Uterus (tissue), 2 donors: Measurements from ENCODE around the gene PRKAG2.

Experiments used
- POLR2A ChIP-seq, 2 donors: fragments of 450-650 bp; IDR thresholded peaks; one replicate each; pipeline ENCODE4 v1.6.1; 2016; ENCODE audit warnings: antibody characterized with exemption in 2 of 2, mild to moderate bottlenecking in 1 of 2, moderate library complexity in 1 of 2
- TF ChIP-seq, protein P1 (sequence below), 4 experiments: fragments of 200-600 bp in 2 of 4; fragments of 450-650 bp in 2 of 4; sonication (generic) in 2 of 4; IDR thresholded peaks; one replicate each; pipeline ENCODE4 v1.5.1; 2016 to 2019; ENCODE audit warnings: antibody characterized with exemption in 4 of 4, mild to moderate bottlenecking in 2 of 4, moderate library complexity in 1 of 4

GRCh38 chr7:151803841-151804240 lies 73.1 kb downstream of the PRKAG2 start:
- TF ChIP-seq, protein P1, sequence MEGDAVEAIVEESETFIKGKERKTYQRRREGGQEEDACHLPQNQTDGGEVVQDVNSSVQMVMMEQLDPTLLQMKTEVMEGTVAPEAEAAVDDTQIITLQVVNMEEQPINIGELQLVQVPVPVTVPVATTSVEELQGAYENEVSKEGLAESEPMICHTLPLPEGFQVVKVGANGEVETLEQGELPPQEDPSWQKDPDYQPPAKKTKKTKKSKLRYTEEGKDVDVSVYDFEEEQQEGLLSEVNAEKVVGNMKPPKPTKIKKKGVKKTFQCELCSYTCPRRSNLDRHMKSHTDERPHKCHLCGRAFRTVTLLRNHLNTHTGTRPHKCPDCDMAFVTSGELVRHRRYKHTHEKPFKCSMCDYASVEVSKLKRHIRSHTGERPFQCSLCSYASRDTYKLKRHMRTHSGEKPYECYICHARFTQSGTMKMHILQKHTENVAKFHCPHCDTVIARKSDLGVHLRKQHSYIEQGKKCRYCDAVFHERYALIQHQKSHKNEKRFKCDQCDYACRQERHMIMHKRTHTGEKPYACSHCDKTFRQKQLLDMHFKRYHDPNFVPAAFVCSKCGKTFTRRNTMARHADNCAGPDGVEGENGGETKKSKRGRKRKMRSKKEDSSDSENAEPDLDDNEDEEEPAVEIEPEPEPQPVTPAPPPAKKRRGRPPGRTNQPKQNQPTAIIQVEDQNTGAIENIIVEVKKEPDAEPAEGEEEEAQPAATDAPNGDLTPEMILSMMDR (IDR thresholded peaks at IDR 0.05) = no peak
- no peak for TF ChIP-seq POLR2A (IDR thresholded peaks at IDR 0.05)
